ENCODE measurements around the gene NCEH1.
"Not testable (repeated sequence)": the region's sequence is repeated elsewhere in the genome, so short reads cannot be mapped to it uniquely, and the experiment has no call there.

The NCEH1 gene

DNA sequence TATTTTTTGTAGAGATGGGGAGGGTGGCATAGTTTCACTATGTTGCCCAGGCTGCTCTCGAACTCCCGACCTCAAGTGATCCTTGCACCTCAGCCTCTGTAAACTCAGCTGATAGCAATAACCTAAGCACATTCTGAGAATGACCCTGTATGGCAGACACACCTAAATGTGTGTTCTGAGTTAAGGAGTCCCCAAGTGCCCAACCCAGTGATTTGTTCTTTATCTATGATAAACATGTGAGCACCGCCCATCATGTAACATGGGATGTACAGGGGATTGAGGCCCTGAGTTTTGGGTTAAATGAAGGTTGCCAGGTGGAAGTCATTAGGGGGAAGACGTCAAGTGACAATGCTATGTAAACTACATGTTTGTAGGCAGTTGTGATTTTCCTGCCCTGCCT, 5.7 kb downstream of the NCEH1 start:
- no peak for DNase-seq

GRCh38 chr3:172704001-172704400, 6.9 kb downstream of the NCEH1 start:
- DNase-seq = no peak

GRCh38 chr3:172702731-172703130, 8.1 kb downstream of the NCEH1 start:
- DNase-seq = not testable (repeated sequence)

DNA sequence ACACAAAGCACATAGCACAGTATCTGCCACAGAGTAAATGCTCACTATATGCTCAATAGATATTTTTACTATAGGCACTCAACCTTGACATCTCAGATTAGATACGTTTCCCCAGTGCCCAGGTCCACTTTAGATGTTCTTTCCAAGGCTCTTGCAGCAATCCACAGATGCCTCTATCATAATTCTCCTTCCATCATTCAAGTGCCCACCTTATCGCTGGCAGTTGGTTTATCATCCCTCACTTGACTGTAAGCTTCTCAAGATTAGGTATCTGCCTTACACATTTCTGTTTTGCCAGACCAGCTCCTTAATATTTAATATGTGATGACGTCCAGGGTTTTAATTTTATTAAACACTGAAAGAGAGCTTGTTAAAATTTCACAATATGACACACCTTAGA, 8.6 kb downstream of the NCEH1 start:
- DNase-seq = no peak

GRCh38 chr3:172701751-172702150, 9.1 kb downstream of the NCEH1 start:
- DNase-seq = no peak

GRCh38 chr3:172700936-172701455, 9.9 kb downstream of the NCEH1 start:
- DNase-seq = no peak

DNA sequence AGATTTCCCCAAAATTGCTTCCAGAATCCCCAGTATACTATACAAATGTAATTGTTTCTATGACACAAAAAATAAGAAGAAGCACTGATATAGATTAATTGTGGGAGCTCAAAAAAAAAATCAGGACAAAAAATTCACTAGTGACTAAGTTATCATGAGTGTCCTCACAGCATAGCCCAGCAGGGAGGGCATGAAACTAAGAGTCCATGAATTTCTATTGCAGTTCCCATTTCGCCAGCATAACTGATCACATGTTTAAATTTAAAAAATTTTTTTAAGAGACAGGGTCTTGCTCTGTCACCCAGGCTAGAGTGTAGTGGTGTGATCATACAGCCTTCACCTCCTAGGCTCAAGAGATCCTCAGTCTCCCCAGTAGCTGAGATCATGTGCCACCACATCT, 10.6 kb downstream of the NCEH1 start:
- no peak for DNase-seq

GRCh38 chr3:172699031-172699430, 11.8 kb downstream of the NCEH1 start:
- DNase-seq = no peak

DNA sequence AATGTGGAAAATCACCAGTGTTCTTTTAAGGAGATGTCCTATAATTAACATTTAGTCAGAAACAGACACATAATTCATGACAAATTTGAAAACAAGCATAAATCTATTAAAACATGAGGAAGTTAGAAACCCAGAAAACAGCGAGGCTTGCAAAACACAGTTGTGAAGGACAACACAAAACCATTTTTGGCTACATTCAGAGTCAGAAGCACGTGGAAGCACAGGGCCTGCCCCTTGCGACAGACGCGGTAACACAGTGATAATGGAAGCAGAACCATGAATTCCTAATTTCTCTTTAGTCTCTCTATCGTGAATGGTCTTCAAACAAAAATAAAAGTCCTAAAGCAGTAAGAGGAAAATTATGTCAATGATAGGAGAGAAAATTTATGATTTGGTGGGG, 12.2 kb downstream of the NCEH1 start:
- DNase-seq = no peak

DNA sequence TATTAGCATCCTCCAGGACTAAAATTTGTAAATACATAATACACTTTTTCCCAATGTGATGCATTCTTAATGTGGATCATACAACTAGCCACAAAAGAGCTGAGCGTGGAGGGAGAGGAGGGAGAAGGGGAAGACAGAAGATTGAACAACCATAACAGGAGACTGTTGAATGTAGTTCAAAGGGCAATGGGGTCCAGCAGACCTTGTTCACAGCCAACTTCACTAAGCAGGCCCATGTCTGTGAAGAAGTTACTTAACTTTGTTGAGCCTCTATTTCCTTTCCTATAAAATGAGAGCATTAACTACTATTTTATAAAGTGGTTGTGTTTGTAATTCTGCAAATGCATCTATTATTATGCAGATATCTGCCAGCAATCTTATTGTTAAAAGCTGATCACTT, 13.3 kb downstream of the NCEH1 start:
- DNase-seq = no peak

- DNase-seq = no peak
Measured at GRCh38 chr3:172696357-172696756, 14.5 kb downstream of the NCEH1 start.

DNA sequence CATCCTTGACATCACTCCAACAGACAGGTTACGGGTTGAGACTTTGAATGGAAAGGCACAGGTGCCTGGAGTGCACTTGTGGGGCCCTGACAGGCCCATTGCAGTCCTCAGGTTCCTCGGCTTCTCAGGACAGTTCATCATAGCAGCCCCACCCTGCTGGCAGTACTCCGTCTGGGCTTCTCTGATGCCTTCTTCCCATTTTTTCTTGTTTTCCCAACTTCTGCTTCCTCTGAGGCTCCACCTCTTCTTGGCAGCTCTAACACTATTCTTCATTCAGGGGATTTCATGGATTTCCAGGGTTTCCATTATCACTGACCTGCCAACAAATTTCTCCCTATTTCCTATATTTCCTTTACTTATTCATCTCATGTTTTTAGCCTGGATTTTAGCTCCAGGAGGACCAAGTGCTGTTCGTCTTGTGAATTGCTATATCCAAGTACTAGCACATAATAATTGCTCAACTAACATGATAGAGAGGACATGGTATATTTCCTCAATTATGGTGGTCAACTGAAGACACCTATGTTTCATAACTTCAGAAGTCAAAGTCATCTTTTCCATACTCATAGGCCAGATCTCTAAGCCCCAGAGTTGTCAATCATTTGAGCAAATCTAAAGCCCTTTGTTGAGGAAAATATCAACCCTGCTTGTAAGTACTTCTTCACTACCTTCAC, 16.2 kb downstream of the NCEH1 start:
- no peak for DNase-seq

DNA sequence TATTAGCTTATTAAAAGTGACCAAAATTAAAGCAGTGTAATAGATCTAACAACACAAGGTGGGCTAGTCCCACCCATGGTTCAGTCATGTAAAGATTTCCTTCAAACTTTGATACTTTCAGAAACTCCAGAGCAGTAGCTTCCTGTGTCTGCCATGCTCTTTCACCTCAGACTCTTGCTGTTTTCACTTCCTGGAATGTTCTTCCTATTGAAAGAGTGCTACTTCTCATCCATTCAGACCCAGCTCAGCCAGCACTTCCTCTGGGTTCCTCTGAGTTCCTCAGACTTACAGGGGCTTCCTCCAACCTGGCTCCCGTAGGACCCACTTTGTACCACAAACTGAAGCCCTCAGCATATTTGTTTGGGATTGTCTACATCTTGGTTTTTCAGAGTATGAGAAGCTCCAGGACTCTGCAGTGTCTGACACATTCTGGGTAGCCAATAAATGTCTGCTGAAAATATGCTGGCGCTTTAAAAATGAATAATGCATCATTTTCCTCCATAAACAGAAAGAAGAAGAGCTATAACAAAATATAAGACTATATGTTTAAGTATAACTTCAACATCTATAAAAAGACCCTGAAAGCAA, 18.0 kb downstream of the NCEH1 start:
- DNase-seq = no peak

DNA sequence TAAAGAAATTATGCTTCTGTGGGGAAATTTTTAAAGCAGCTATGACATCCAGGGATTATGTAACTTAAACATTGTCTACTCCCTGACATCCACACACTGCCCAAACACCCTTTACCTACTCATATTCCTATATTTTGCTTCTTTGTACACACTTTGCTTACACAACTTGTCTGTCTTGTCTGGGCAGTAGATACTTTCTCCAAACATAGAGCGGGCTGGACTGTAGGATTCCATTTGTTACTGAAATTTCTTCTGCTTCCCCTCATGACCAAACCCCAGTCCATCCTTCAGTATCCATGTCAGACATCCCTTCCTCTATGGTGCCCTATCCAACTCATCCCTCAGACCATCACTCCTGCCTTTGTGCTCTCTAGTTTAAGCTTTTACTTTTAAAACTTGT, 19.9 kb downstream of the NCEH1 start:
- no peak for DNase-seq

DNA sequence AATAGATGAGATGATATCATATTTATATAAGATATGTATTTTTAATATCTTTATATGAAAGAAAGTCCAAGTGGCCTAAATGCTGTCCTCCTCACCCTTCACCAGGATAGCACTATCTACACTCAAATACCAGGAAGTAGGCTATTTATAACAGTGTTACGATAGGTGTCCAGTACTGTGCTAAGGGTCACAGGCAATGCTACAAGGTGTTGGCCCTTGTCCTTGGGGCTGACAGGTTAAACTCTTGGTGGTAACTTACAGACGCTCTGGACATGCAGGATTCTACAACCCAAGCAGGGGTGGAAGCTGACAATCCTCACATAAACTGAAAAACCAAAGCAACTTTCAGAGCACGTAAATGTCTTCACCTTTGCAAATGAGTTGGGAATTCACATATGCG, 22.3 kb downstream of the NCEH1 start:
- no peak for DNase-seq

GRCh38 chr3:172687501-172687900, 23.4 kb downstream of the NCEH1 start:
- DNase-seq = no peak

DNA sequence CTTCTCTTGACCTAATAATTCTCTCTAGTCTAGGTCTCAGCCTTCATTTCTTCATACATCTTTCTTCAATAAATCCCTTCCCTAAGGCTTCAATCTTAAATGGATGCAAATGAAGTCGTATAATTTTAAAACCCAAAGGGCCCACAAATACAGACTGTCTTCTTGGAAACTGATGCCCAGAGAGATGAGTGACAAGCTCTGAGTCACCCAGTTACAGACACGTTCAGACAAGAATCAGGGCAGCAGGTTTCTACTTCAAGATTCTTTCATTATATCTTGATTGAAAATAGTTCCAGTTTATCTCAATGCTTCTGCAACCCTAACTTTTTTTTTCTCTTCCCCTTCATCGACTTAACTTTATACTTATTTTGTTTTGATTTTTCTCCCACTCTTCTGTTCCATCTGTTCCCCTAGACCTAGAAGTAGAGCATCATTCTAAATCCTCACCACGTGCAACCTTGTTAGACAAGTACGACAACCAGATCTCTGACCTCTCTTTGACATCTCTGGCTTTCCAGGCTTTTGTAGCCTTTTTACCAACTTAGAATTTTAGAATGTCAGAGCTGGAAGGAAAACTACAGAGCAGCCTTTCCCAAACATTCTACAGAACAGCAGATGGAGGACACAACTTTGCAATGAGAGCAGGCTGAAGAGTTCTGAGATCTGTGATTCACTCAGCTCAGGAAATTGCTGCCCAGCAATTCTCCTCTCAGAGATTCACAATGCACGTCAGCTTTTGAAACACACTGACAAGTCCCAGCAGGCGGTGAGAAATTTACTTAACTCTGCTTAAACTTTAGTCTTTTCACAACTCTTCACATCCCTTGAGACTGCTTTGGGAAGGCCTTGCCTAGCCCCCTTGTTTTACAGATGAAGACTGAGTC, 25.3 kb downstream of the NCEH1 start:
- no peak for DNase-seq

DNA sequence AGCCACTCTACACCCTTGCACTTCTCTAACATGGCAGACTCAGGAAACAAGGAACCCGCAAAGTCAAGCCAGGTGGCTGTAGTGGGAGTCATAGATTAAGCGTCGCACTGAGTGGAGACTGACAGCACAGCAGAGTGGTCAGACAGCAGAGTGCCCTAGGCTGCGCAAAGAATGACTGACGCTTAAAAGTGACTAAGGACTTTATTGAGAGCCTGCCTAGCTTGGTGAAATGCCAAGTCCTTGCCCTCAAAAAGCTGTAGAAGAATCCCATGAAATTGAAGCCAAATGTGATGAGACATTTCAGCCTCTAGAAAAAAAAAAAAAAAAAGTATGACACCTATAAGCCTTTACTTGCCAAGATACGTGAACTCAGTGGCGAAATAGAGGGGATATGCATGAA, 30.2 kb downstream of the NCEH1 start:
- DNase-seq = no peak

DNA sequence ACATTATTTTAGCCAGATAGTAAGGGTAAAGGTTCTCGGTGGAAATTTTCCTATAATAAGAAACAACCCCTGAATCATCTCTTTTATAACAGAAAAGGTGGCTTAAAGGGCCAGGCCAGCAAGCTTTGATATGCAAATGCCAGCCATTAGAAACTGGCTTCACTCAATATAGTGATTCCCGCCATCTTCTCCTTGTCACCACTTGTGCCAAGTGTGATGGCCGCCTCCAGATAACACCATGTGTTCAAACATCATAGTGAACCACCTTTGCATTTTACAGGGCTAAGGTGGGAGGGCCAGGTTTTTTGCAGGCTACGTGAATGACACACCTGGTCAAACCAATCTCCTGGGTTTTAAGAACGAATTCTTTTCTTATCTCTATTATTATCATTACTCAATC, 31.3 kb downstream of the NCEH1 start:
- no peak for DNase-seq

- DNase-seq = no peak
Measured at GRCh38 chr3:172678068-172678467, 32.8 kb downstream of the NCEH1 start.

DNA sequence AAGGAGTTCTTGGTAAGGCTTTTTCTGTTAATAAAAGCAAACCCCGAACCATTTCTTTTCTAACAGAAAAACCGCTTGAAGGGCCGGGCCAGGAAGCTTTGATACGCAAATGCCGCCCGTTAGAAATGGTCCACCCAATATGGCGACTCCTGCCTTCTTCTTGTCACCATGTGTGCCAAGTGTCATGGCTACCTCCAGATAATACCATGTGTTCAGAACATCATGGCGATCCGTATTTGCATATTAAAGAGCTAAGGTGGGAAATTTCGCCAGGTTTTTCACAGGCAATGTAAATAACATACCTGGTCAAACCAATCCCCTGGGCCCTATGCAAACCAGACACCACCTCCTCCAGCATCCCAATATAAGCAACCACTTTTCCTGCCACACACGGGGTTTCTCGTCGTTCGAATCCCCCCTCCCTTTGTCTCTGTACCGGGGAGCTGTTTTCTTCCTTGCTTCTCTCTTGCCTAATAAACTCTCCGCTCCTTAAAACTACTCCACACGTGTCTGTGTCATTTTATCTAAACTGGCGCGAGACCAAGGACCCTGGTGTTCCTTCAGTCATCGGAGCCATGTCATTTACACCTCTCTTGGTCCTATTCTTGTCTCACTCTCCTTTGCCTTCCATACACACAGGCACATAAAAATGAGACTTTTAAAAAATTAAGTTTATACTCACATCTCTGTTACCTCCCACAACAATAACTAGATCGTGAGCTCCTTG, 34.5 kb downstream of the NCEH1 start:
- DNase-seq = no peak

DNA sequence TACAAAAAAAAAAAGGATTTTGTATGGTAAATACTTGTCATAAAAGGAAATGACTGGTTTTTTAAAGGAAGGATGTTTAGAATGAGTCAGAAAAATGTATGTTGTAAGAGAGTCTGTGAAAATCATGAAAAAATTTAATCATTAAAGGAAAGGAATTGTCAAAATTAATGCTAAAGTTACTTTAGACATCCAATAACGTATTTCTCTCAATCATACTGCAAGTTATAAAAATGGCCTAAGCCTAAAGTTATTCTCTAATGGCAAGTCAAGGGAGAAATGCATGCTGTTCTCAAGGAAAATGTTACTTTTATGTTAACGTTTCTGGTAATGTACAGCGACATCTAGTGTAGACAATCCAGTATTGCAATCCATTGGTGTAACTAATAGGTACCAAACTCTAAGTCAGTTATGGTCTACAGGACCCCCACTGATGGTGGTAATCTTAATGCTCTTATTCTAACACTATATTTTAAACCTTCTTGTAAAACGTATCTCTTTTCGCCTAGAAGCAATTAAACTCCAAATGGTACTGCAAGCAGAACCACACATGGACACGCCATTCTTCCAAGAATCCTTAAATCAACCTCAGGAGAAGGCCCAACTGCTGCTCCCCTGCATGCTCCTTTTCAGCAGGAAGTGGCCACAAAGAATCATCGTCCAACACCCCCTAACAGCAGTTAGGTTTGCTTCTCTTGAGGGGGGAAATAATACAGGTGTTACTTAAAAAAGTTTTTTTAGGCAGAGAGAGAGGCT, 35.2 kb downstream of the NCEH1 start:
- DNase-seq = peak in 2 of 6 experiments; percentile 29 to 50
